Umbilical cord (tissue), 2 donors: Measurements from ENCODE around the gene PCDH10. TPM values are rescaled to one million over a fixed set of nuclear protein-coding genes. Genes with fewer than 3 reads are reported as not detected.
"Not testable (repeated sequence)": the region's sequence is repeated elsewhere in the genome, so short reads cannot be mapped to it uniquely, and the experiment has no call there.

ENCODE experiments used
- DNase-seq: peaks from one replicate; pipeline ENCODE4 v3.0.0-alpha.2; 2015; ENCODE audit warnings: low spot score
- total RNA-seq: library from RNA; depleted of rRNA; stranded (reverse); fragments of >200 nt; gene quantifications from one replicate; pipeline ENCODE4 v1.2.3, GENCODE V29; 2014; ENCODE audit warnings: low replicate concordance; ENCODE audit not compliant: insufficient read depth

PCDH10 gene
- total RNA-seq, 1 donor from 2014 or later: 30.6 TPM

- DNase-seq: not testable (repeated sequence)
Observed at GRCh38 chr4:133240451-133240850, 91.4 kb downstream of the PCDH10 start.
